Lower lobe of right lung (tissue), 2 donors: ENCODE measurements around the gene KPNA1. TPM values are rescaled to one million over a fixed set of nuclear protein-coding genes. Genes with fewer than 3 reads are reported as not detected.

Experiments
- ATAC-seq, 2 donors: fragments of 200-7000 bp; cut with Tn5 transposase; one replicate each; pipeline ENCODE4 v1.9.1; 2020 to 2022; ENCODE audit warnings: mild to moderate bottlenecking in 2 of 2, moderate library complexity in 2 of 2
- DNase-seq: peaks from one replicate; pipeline ENCODE4 v3.0.0-alpha.2; 2020
- H3K27ac ChIP-seq: fragments of 200-600 bp; one replicate; pipeline ENCODE4 v1.8.0; 2022
- H3K27me3 ChIP-seq: fragments of 200-600 bp; one replicate; pipeline ENCODE4 v1.8.0; 2022; ENCODE audit warnings: low read depth
- H3K36me3 ChIP-seq: fragments of 200-600 bp; one replicate; pipeline ENCODE4 v1.8.0; 2022; ENCODE audit warnings: mild to moderate bottlenecking
- H3K4me1 ChIP-seq: fragments of 200-600 bp; one replicate; pipeline ENCODE4 v1.8.0; 2022
- H3K4me3 ChIP-seq: fragments of 200-600 bp; one replicate; pipeline ENCODE4 v1.8.0; 2022; ENCODE audit warnings: mild to moderate bottlenecking
- H3K9me3 ChIP-seq: fragments of 200-600 bp; one replicate; pipeline ENCODE4 v1.8.0; 2022
- intact Hi-C: fragments of 100-400 bp; cut with DNase I; formaldehyde crosslinking; loops from one replicate; pipeline ENCODE4 v1.11.0; 2022
- total RNA-seq: library from RNA; stranded (reverse); fragmentation: NEBNext Ultra II Directional; extraction: Animal tissue kit (Norgen Biotek cat#: 25700); gene quantifications from one replicate; pipeline ENCODE4 v1.2.1, GENCODE V29; 2021
- TF ChIP-seq, protein P1 (sequence below): fragments of 200-600 bp; IDR thresholded peaks from one replicate; pipeline ENCODE4 v1.8.0; 2022; ENCODE audit warnings: antibody characterized with exemption, mild to moderate bottlenecking
- donor health status: DM: no; HTN: yes; CAD: no; lungs with severe emphysema.

Gene KPNA1
- total RNA-seq, 1 donor from 2014 or later: 54.5 TPM

- Histone ChIP-seq H3K4me3 (no peak overlapping the region), H3K4me1 (peaks cover 13% of the 10 kb centered on the region), H3K36me3 (peaks cover 86% of the 10 kb centered on the region), H3K9me3 (no peaks in the 10 kb centered on the region), H3K27me3 (no peaks in the 10 kb centered on the region), H3K27ac (peak overlapping the region; percentile 42)
- TF ChIP-seq, protein P1, sequence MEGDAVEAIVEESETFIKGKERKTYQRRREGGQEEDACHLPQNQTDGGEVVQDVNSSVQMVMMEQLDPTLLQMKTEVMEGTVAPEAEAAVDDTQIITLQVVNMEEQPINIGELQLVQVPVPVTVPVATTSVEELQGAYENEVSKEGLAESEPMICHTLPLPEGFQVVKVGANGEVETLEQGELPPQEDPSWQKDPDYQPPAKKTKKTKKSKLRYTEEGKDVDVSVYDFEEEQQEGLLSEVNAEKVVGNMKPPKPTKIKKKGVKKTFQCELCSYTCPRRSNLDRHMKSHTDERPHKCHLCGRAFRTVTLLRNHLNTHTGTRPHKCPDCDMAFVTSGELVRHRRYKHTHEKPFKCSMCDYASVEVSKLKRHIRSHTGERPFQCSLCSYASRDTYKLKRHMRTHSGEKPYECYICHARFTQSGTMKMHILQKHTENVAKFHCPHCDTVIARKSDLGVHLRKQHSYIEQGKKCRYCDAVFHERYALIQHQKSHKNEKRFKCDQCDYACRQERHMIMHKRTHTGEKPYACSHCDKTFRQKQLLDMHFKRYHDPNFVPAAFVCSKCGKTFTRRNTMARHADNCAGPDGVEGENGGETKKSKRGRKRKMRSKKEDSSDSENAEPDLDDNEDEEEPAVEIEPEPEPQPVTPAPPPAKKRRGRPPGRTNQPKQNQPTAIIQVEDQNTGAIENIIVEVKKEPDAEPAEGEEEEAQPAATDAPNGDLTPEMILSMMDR: no peak
- ATAC-seq (peak; percentile 41), DNase-seq (no peak)
- intact Hi-C loops: no loop called here
Measured at GRCh38 chr3:122409446-122409845, 105.3 kb downstream of the KPNA1 start.

- Histone ChIP-seq H3K27me3 (no peaks in the 10 kb centered on the region), H3K4me1 (no peaks in the 10 kb centered on the region), H3K27ac (no peak overlapping the region), H3K4me3 (no peak overlapping the region), H3K36me3 (peaks cover 85% of the 10 kb centered on the region), H3K9me3 (no peaks in the 10 kb centered on the region)
- DNase-seq (no peak), ATAC-seq (no peak)
- TF ChIP-seq, protein P1: no peak
- intact Hi-C loops: no loop called here
Measured at GRCh38 chr3:122407946-122408345, 106.8 kb downstream of the KPNA1 start.

DNA sequence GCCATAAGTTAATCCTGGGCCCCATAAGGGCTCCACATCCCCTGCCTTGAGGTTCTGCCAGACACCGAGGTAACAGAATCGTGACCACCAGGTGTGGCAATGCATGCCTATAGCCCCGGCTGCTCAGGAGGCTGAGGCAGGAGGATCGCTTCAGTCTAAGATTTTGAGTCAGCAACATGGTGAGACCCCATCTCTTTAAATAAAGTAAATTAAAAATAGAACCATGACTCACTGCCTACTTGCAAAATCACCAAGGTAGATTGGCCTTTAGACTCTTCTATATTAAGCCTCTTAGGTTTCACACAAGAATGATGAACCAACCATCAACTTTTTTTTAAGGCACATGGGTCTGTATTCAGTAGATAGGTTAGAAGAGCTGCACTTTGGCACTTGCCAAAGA lies 108.5 kb downstream of the KPNA1 start:
- no peaks in the 10 kb centered on the region for H3K27me3 ChIP-seq
- DNase-seq (no peak), ATAC-seq (no peak)
- no peak overlapping the region for H3K4me3 ChIP-seq
- H3K4me1 ChIP-seq: no peaks in the 10 kb centered on the region
- H3K9me3 ChIP-seq: no peaks in the 10 kb centered on the region
- H3K27ac ChIP-seq: no peak overlapping the region
- TF ChIP-seq, protein P1: no peak
- intact Hi-C loops: no loop called here
- peaks cover 68% of the 10 kb centered on the region for H3K36me3 ChIP-seq

DNA sequence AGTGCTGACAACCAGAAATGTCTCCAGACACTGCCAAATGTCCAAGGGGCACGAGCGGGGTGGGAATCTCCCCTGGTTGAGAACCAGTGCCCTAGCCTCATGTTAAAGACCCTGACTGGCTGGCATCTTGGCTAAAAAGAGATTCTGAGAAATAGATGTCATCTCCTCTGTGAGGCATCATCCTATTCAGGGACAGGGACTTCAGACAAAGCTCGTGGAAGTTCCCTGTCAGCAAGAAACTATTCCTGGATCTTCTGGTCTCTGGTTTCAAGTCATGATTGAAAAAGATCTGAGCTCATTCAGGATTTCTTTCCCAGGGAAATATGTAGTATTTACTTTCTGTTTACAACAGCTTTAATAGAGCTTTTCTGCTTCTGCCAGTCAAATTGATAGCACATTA lies 109.7 kb downstream of the KPNA1 start:
- no peak for ATAC-seq
- intact Hi-C loops: no loop called here
- peaks cover 57% of the 10 kb centered on the region for H3K36me3 ChIP-seq
- H3K27ac ChIP-seq: no peak overlapping the region
- no peak overlapping the region for H3K4me3 ChIP-seq
- no peaks in the 10 kb centered on the region for H3K9me3 ChIP-seq
- DNase-seq: no peak
- H3K4me1 ChIP-seq: no peaks in the 10 kb centered on the region
- no peaks in the 10 kb centered on the region for H3K27me3 ChIP-seq
- TF ChIP-seq, protein P1: no peak

DNA sequence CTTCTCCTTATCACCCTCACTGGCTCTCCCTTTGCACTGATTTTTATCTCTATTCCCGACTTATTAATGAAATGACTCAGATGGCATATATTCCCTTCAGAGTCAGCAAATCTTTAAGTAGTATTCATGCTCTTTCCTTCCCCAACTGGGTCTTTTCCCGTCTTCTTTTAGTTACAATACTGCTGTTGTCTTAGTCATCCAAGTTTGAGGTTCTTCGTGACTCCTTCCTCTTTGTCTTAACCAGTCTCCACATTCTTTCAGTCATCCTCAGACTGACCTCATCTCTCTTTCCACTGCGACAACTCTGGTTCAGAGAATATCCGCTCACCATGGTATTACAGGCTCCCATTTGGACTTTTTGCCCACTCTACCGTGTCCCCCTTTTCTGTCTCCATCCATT lies 111.2 kb downstream of the KPNA1 start:
- Histone ChIP-seq H3K27ac (no peak overlapping the region), H3K4me1 (no peaks in the 10 kb centered on the region), H3K9me3 (no peaks in the 10 kb centered on the region), H3K36me3 (peaks cover 43% of the 10 kb centered on the region), H3K27me3 (no peaks in the 10 kb centered on the region), H3K4me3 (no peak overlapping the region)
- ATAC-seq: no peak
- no peak for DNase-seq
- TF ChIP-seq, protein P1: no peak
- intact Hi-C loops: no loop called here

GRCh38 chr3:122398920-122399319 lies 115.8 kb downstream of the KPNA1 start:
- H3K36me3 ChIP-seq: peaks cover 6% of the 10 kb centered on the region
- H3K4me3 ChIP-seq: no peak overlapping the region
- no peak overlapping the region for H3K27ac ChIP-seq
- intact Hi-C loops: no loop called here
- H3K9me3 ChIP-seq: no peaks in the 10 kb centered on the region
- ATAC-seq (no peak), DNase-seq (no peak)
- H3K4me1 ChIP-seq: no peaks in the 10 kb centered on the region
- H3K27me3 ChIP-seq: no peaks in the 10 kb centered on the region
- TF ChIP-seq, protein P1: no peak
